CD14-positive monocyte (primary cell): ENCODE measurements around the gene RPS26. TPM values are rescaled to one million over a fixed set of nuclear protein-coding genes. Genes with fewer than 3 reads are reported as not detected.
A peak's percentile ranks its signal among the peaks of the same experiment; 100 is the strongest.

Source experiments
- DNase-seq, 3 donors: peaks; one replicate each; pipeline ENCODE4 v3.0.0-alpha.2; 2011 to 2022
- H2AFZ ChIP-seq: 2 replicates; pipeline ENCODE4 v1.6.0; 2012; ENCODE audit warnings: mild to moderate bottlenecking, low read depth, low read length, inconsistent platforms; ENCODE audit not compliant: insufficient read depth, poor library complexity, severe bottlenecking
- H3K27ac ChIP-seq, 2 donors: 1 replicate in 1 of 2; 2 replicates in 1 of 2; pipeline ENCODE4 v1.5.1; 2012 to 2013; ENCODE audit warnings: low read length in 2 of 2, control low read depth in 1 of 2, inconsistent platforms in 1 of 2, low read depth in 1 of 2, mild to moderate bottlenecking in 1 of 2
- H3K27me3 ChIP-seq, 2 donors: one replicate each; pipeline versions ENCODE4 v1.6.0 to v1.6.1; 2011 to 2013; ENCODE audit warnings: low read length in 2 of 2; ENCODE audit not compliant: control insufficient read depth in 2 of 2, insufficient read depth in 2 of 2
- H3K36me3 ChIP-seq, 2 donors: replicated peaks in 1 of 2; 1 replicate in 1 of 2; 2 replicates in 1 of 2; pipeline versions ENCODE4 v1.5.1 to v1.6.1; 2012 to 2013; ENCODE audit warnings: low read length in 2 of 2, control low read depth in 1 of 2, inconsistent platforms in 1 of 2, mild to moderate bottlenecking in 1 of 2; ENCODE audit not compliant: insufficient read depth in 2 of 2, control insufficient read depth in 1 of 2
- H3K4me1 ChIP-seq, 2 donors: 1 replicate in 1 of 2; 2 replicates in 1 of 2; pipeline versions ENCODE4 v1.5.1 to v1.6.1; 2012 to 2013; ENCODE audit warnings: low read length in 2 of 2, control low read depth in 1 of 2, inconsistent platforms in 1 of 2, mild to moderate bottlenecking in 1 of 2, moderate library complexity in 1 of 2; ENCODE audit not compliant: insufficient read depth in 2 of 2, control insufficient read depth in 1 of 2
- H3K4me2 ChIP-seq: replicated peaks from 2 replicates; pipeline ENCODE3; 2012; ENCODE audit warnings: low read length, moderate library complexity, mild to moderate bottlenecking; ENCODE audit not compliant: poor library complexity, severe bottlenecking; ENCODE audit errors: extremely low read depth
- H3K4me3 ChIP-seq, 3 experiments: fragments of 200-600 bp in 1 of 3; sonication (generic) in 1 of 3; replicated peaks in 1 of 3; 1 replicate in 2 of 3; 2 replicates in 1 of 3; pipeline ENCODE4 v1.5.1; 2011 to 2013; ENCODE audit warnings: low read length in 3 of 3, mild to moderate bottlenecking in 3 of 3, control low read depth in 2 of 3, low read depth in 2 of 3, inconsistent platforms in 1 of 3, moderate library complexity in 1 of 3
- H3K79me2 ChIP-seq: 2 replicates; pipeline ENCODE4 v1.6.0; 2012; ENCODE audit warnings: mild to moderate bottlenecking, control low read depth, inconsistent platforms, low read length, moderate library complexity; ENCODE audit not compliant: insufficient read depth
- H3K9ac ChIP-seq: 2 replicates; pipeline ENCODE4 v1.6.0; 2017; ENCODE audit warnings: low read length, mild to moderate bottlenecking; ENCODE audit not compliant: insufficient read depth, poor library complexity, severe bottlenecking
- H3K9me3 ChIP-seq, 2 donors: replicated peaks in 1 of 2; 1 replicate in 1 of 2; 2 replicates in 1 of 2; pipeline versions ENCODE4 v1.5.1 to v1.6.1; 2012 to 2013; ENCODE audit warnings: low read length in 2 of 2, control low read depth in 1 of 2; ENCODE audit not compliant: control insufficient read depth in 1 of 2, insufficient read depth in 1 of 2
- H4K20me1 ChIP-seq: 2 replicates; pipeline ENCODE4 v1.6.0; 2012; ENCODE audit warnings: mild to moderate bottlenecking, low read length, control low read depth, moderate library complexity; ENCODE audit not compliant: insufficient read depth
- H3K27ac Mint-ChIP-seq, 7 donors: one replicate each; pipeline ENCODE4 v1.8.0; 2020; ENCODE audit warnings: mild to moderate bottlenecking in 7 of 7, mixed read lengths in 7 of 7, moderate library complexity in 6 of 7, inconsistent platforms in 2 of 7
- H3K27me3 Mint-ChIP-seq, 3 donors: one replicate each; pipeline ENCODE4 v1.8.0; 2021 to 2022; ENCODE audit warnings: low read depth in 3 of 3, mild to moderate bottlenecking in 3 of 3, mixed read lengths in 3 of 3, moderate library complexity in 3 of 3, inconsistent platforms in 1 of 3
- H3K36me3 Mint-ChIP-seq, 2 donors: one replicate each; pipeline ENCODE4 v1.8.0; 2020; ENCODE audit warnings: mixed read lengths in 2 of 2, inconsistent platforms in 1 of 2, mild to moderate bottlenecking in 1 of 2
- H3K4me1 Mint-ChIP-seq: one replicate; pipeline ENCODE4 v1.8.0; 2020; ENCODE audit warnings: mild to moderate bottlenecking, mixed read lengths
- H3K4me3 Mint-ChIP-seq, 2 donors: one replicate each; pipeline ENCODE4 v1.8.0; 2020; ENCODE audit warnings: mild to moderate bottlenecking in 2 of 2, mixed read lengths in 2 of 2, moderate library complexity in 1 of 2
- H3K9me3 Mint-ChIP-seq, 7 donors: one replicate each; pipeline ENCODE4 v1.8.0; 2020 to 2022; ENCODE audit warnings: mixed read lengths in 7 of 7, mild to moderate bottlenecking in 6 of 7, moderate library complexity in 6 of 7, inconsistent platforms in 2 of 7
- CTCF ChIP-seq: fragments of 200-600 bp; IDR thresholded peaks from one replicate; pipeline ENCODE4 v1.8.0; 2022; ENCODE audit warnings: antibody characterized with exemption, mild to moderate bottlenecking
- WGBS: methylation state at CpG from one replicate; pipeline ENCODE4 v1.1.5; 2013; ENCODE audit warnings: missing lambda C conversion rate; ENCODE audit not compliant: insufficient coverage; 5-methylcytosine and 5-hydroxymethylcytosine counted together
- intact Hi-C, 2 donors: fragments of 100-400 bp; cut with micrococcal nuclease; formaldehyde crosslinking; loops; one replicate each; pipeline versions ENCODE4 v1.15.0 to v1.15.1; 2023
- polyA plus RNA-seq, 3 donors: library from polyadenylated mRNA; depleted of rRNA in 1 of 3; unstranded in 2 of 3; stranded (reverse) in 1 of 3; fragments of 300-500 nt in 2 of 3; fragments of >200 nt in 1 of 3; fragmentation: Illumina TruSeq in 2 of 3; gene quantifications; 1 replicate in 2 of 3; 2 replicates in 1 of 3; pipeline ENCODE4 v1.2.3, GENCODE V29; 2012 to 2021

Gene RPS26
- polyA plus RNA-seq, 3 donors: 238 to 363 (median 286) TPM

- no peak overlapping the region for H3K4me2 ChIP-seq
- H3K9ac ChIP-seq: no peak overlapping the region
- no peaks in the 10 kb centered on the region for H4K20me1 ChIP-seq
- no peaks in the 10 kb centered on the region for H3K4me1 ChIP-seq
- Mint-ChIP-seq H3K4me1 (no peaks in the 10 kb centered on the region), H3K36me3 (peaks cover 0 to 1% of the 10 kb centered on the region in 2 donors), H3K27ac (peak overlapping the region in 1 of 7 donors; percentile 54), H3K9me3 (peaks cover 0 to 3% (median 0%) of the 10 kb centered on the region in 7 donors), H3K4me3 (no peak overlapping the region), H3K27me3 (peaks cover 22 to 29% (median 25%) of the 10 kb centered on the region in 3 donors)
- peaks cover 0 to 20% of the 10 kb centered on the region in 2 donors for H3K27me3 ChIP-seq
- WGBS: no CpG with 5 or more reads among the region's 3 CpGs
- intact Hi-C loops: no loop called here
- H2AFZ ChIP-seq: no peak overlapping the region
- no peak overlapping the region for H3K4me3 ChIP-seq
- H3K36me3 ChIP-seq: no peaks in the 10 kb centered on the region
- no peak for TF ChIP-seq CTCF
- no peak overlapping the region for H3K27ac ChIP-seq
- no peaks in the 10 kb centered on the region for H3K79me2 ChIP-seq
- no peak for DNase-seq
- no peaks in the 10 kb centered on the region for H3K9me3 ChIP-seq
Measured at GRCh38 chr12:56086096-56086495, 44.4 kb downstream of the RPS26 start.

- Mint-ChIP-seq H3K4me3 (no peak overlapping the region), H3K27me3 (peaks cover 21 to 24% (median 23%) of the 10 kb centered on the region in 3 donors), H3K9me3 (peaks cover 0 to 3% (median 0%) of the 10 kb centered on the region in 7 donors), H3K4me1 (no peaks in the 10 kb centered on the region), H3K36me3 (no peaks in the 10 kb centered on the region), H3K27ac (peak overlapping the region in 1 of 7 donors; percentile 35)
- H3K27me3 ChIP-seq: peaks cover 0 to 15% of the 10 kb centered on the region in 2 donors
- no peaks in the 10 kb centered on the region for H3K4me1 ChIP-seq
- no peak for TF ChIP-seq CTCF
- no peak for DNase-seq
- H3K9ac ChIP-seq: no peak overlapping the region
- no peak overlapping the region for H3K4me3 ChIP-seq
- H4K20me1 ChIP-seq: no peaks in the 10 kb centered on the region
- H3K9me3 ChIP-seq: no peaks in the 10 kb centered on the region
- H3K79me2 ChIP-seq: no peaks in the 10 kb centered on the region
- no peaks in the 10 kb centered on the region for H3K36me3 ChIP-seq
- intact Hi-C loops: no loop called here
- WGBS: 89% methylated on average over 3 of the region's 6 CpGs
- no peak overlapping the region for H3K4me2 ChIP-seq
- no peak overlapping the region for H2AFZ ChIP-seq
- no peak overlapping the region for H3K27ac ChIP-seq
Measured at GRCh38 chr12:56086608-56087007, 44.9 kb downstream of the RPS26 start.
